IMR-90 (cell line): ENCODE results near the gene TENM4. TPM values are rescaled to one million over a fixed set of nuclear protein-coding genes. Genes with fewer than 3 reads are reported as not detected.

Source experiments
- ATAC-seq: fragments of 200-7000 bp; cut with Tn5 transposase; 2 replicates; pipeline ENCODE4 v1.9.1; 2020; ENCODE audit warnings: low read depth, mild to moderate bottlenecking, moderate library complexity
- BruUV-seq: library from RNA; stranded (reverse); fragments of 400-500 nt; replicated peaks from 2 replicates; lab custom pipeline; 2021; lab: Mats Ljungman, UMichigan
- CTCF ChIA-PET: fragments of 300-600 bp; formaldehyde crosslinking; extraction: SDS; loops from one replicate; lab custom pipeline; 2021; ENCODE audit warnings: antibody characterized with exemption; lab: Yijun Ruan, JAX
- POLR2A ChIA-PET: fragments of 300-600 bp; sonication (Branson Sonifier 250); formaldehyde crosslinking; loops from one replicate; lab custom pipeline; 2022; ENCODE audit warnings: antibody characterized with exemption; ENCODE audit not compliant: unreplicated experiment; lab: Charles Lee
- DNase-seq: peaks from one replicate; pipeline ENCODE4 v3.0.0; 2013
- H2AFZ ChIP-seq: replicated peaks from 2 replicates; pipeline ENCODE3; 2013; ENCODE audit warnings: low read length, mild to moderate bottlenecking; ENCODE audit not compliant: poor library complexity
- H2AK5ac ChIP-seq: 2 replicates; pipeline ENCODE4 v1.6.1; 2013; ENCODE audit warnings: low read depth, low read length, inconsistent platforms
- H2AK9ac ChIP-seq: replicated peaks from 2 replicates; pipeline ENCODE3; 2013; ENCODE audit warnings: mild to moderate bottlenecking, low read depth, low read length, moderate library complexity; ENCODE audit not compliant: poor library complexity
- H2BK120ac ChIP-seq: 2 replicates; pipeline ENCODE4 v1.6.1; 2013; ENCODE audit warnings: low read depth, low read length, inconsistent platforms
- H2BK15ac ChIP-seq: 3 replicates; pipeline ENCODE4 v1.6.1; 2013; ENCODE audit warnings: low read depth, low read length, inconsistent platforms
- H2BK20ac ChIP-seq: 2 replicates; pipeline ENCODE4 v1.6.1; 2013; ENCODE audit warnings: low read depth, mild to moderate bottlenecking, inconsistent platforms, low read length, moderate library complexity
- H2BK5ac ChIP-seq: 2 replicates; pipeline ENCODE4 v1.6.1; 2013; ENCODE audit warnings: mild to moderate bottlenecking, low read depth, low read length, inconsistent platforms; ENCODE audit not compliant: poor library complexity, severe bottlenecking
- H3K14ac ChIP-seq: replicated peaks from 2 replicates; pipeline ENCODE4 v1.6.1; 2013; ENCODE audit warnings: low read depth, low read length, inconsistent platforms
- H3K18ac ChIP-seq: 2 replicates; pipeline ENCODE4 v1.6.1; 2013; ENCODE audit warnings: low read depth, low read length, control low read depth
- H3K23ac ChIP-seq: 2 replicates; pipeline ENCODE4 v1.6.1; 2013; ENCODE audit warnings: low read depth, low read length, inconsistent platforms
- H3K27ac ChIP-seq: 2 replicates; pipeline ENCODE4 v1.5.1; 2013; ENCODE audit warnings: mild to moderate bottlenecking, control low read depth, low read length; ENCODE audit not compliant: insufficient read depth
- H3K27me3 ChIP-seq: 2 replicates; pipeline ENCODE4 v1.6.1; 2013; ENCODE audit warnings: low read length; ENCODE audit not compliant: control insufficient read depth, insufficient read depth
- H3K36me3 ChIP-seq: 2 replicates; pipeline ENCODE4 v1.6.1; 2013; ENCODE audit warnings: low read length, mixed read lengths; ENCODE audit not compliant: control insufficient read depth, insufficient read depth
- H3K4ac ChIP-seq: 2 replicates; pipeline ENCODE4 v1.6.1; 2013; ENCODE audit warnings: low read depth, low read length, inconsistent platforms
- H3K4me1 ChIP-seq: 2 replicates; pipeline ENCODE4 v1.6.1; 2013; ENCODE audit warnings: low read length, mixed read lengths; ENCODE audit not compliant: control insufficient read depth, insufficient read depth
- H3K4me2 ChIP-seq: 2 replicates; pipeline ENCODE4 v1.6.1; 2013; ENCODE audit warnings: low read depth, mild to moderate bottlenecking, control low read depth, low read length, moderate library complexity
- H3K4me3 ChIP-seq: 2 replicates; pipeline ENCODE4 v1.5.1; 2013; ENCODE audit warnings: low read depth, mild to moderate bottlenecking, control low read depth, low read length, moderate library complexity; ENCODE audit not compliant: insufficient read depth
- H3K56ac ChIP-seq: 2 replicates; pipeline ENCODE4 v1.6.1; 2013; ENCODE audit warnings: low read length, inconsistent platforms; ENCODE audit not compliant: insufficient read depth; ENCODE audit errors: extremely low read depth
- H3K79me1 ChIP-seq, 2 experiments: 2 replicates each; pipeline ENCODE4 v1.6.1; 2013; ENCODE audit warnings: low read length in 2 of 2, inconsistent platforms in 1 of 2, low read depth in 1 of 2
- H3K9ac ChIP-seq: 2 replicates; pipeline ENCODE4 v1.6.1; 2013; ENCODE audit warnings: low read depth, low read length, control low read depth
- H3K9me1 ChIP-seq: 2 replicates; pipeline ENCODE4 v1.6.1; 2013; ENCODE audit warnings: low read length, inconsistent platforms; ENCODE audit not compliant: insufficient read depth
- H3K9me3 ChIP-seq: 2 replicates; pipeline ENCODE4 v1.6.1; 2013; ENCODE audit warnings: low read length; ENCODE audit not compliant: control insufficient read depth, insufficient read depth
- H4K20me1 ChIP-seq: 2 replicates; pipeline ENCODE4 v1.6.1; 2013; ENCODE audit warnings: low read length, inconsistent platforms; ENCODE audit not compliant: insufficient read depth
- H4K5ac ChIP-seq: 2 replicates; pipeline ENCODE4 v1.6.1; 2013; ENCODE audit warnings: mild to moderate bottlenecking, low read depth, low read length, control low read depth
- H4K8ac ChIP-seq, 2 experiments: 2 replicates each; pipeline ENCODE4 v1.6.1; 2013; ENCODE audit warnings: low read depth in 2 of 2, low read length in 2 of 2, control low read depth in 1 of 2, inconsistent platforms in 1 of 2
- H4K91ac ChIP-seq: 2 replicates; pipeline ENCODE4 v1.6.1; 2013; ENCODE audit warnings: low read depth, low read length, inconsistent platforms; ENCODE audit not compliant: insufficient read depth
- FOS ChIP-seq: fragments of 150-350 bp; IDR thresholded peaks from 2 replicates; pipeline ENCODE4 v1.6.1; 2016; ENCODE audit warnings: low read depth, low read length
- POLR2A ChIP-seq: IDR thresholded peaks from 2 replicates; pipeline ENCODE4 v1.6.1; 2012; ENCODE audit warnings: mild to moderate bottlenecking, low read depth, low read length
- RCOR1 ChIP-seq: IDR thresholded peaks from 2 replicates; pipeline ENCODE4 v1.6.1; 2012; ENCODE audit warnings: mild to moderate bottlenecking, low read length, improper control_type of control experiment; ENCODE audit not compliant: insufficient replicate concordance
- RFX5 ChIP-seq: IDR thresholded peaks from 2 replicates; pipeline ENCODE4 v1.8.0; 2012; ENCODE audit warnings: low read depth, mild to moderate bottlenecking, low read length, moderate library complexity
- USF2 ChIP-seq: fragments of 150-350 bp; IDR thresholded peaks from 2 replicates; pipeline ENCODE4 v1.6.1; 2017; ENCODE audit warnings: mild to moderate bottlenecking, antibody characterized with exemption, low read length, low read depth
- WGBS, 2 experiments: methylation state at CpG; one replicate each; pipeline versions ENCODE4 v1.1.5 to v1.1.7; 2013; ENCODE audit warnings: missing lambda C conversion rate in 2 of 2; ENCODE audit not compliant: insufficient read length in 1 of 2; ENCODE audit errors: extremely low coverage in 2 of 2; 5-methylcytosine and 5-hydroxymethylcytosine counted together
- dilution Hi-C: fragments of 300-500 bp; cut with HindIII; formaldehyde crosslinking; loops from one replicate; pipeline ENCODE4 v1.14.3; 2018; ENCODE audit warnings: low sequenced_read_pairs; ENCODE audit not compliant: unreplicated experiment
- in situ Hi-C: fragments of 300-500 bp; cut with MboI; formaldehyde crosslinking; loops from 3 replicates; pipeline ENCODE4 v1.14.3; 2019; ENCODE audit warnings: low sequenced_read_pairs, inconsistent platforms, mixed read lengths
- intact Hi-C: fragments of 100-400 bp; cut with micrococcal nuclease; formaldehyde crosslinking; loops from 2 replicates; pipeline ENCODE4 v1.10.0; 2022
- polyA plus RNA-seq, 3 experiments: library from polyadenylated mRNA; depleted of rRNA; stranded (reverse); fragments of >200 nt; gene quantifications; 2 replicates each; pipeline ENCODE4 v1.2.3, GENCODE V29; 2012; ENCODE audit warnings: low replicate concordance in 1 of 3
- total RNA-seq: library from RNA; depleted of rRNA; stranded (reverse); fragments of >200 nt; gene quantifications from 2 replicates; pipeline ENCODE4 v1.2.3, GENCODE V29; 2012

TENM4 gene
- total and polyA plus RNA-seq, 2 of the 4 experiments (the other 2 are of a cell fraction), result 7.4 to 9.0 TPM

GRCh38 chr11:78657968-78658839 is 782.6 kb downstream of the TENM4 start (continued):
- no peak for TF ChIP-seq FOS

GRCh38 chr11:78657441-78657840 is 783.4 kb downstream of the TENM4 start:
- no peaks in the 10 kb centered on the region for H4K20me1 ChIP-seq
- H3K18ac ChIP-seq, result no peak overlapping the region
- H3K27me3 ChIP-seq, result no peaks in the 10 kb centered on the region
- no peak overlapping the region for H4K5ac ChIP-seq
- dilution Hi-C loops (no loop called here), in situ Hi-C loops (loop anchor here (10.0 kb wide), 1 partner anchor 437 kb away; no protein-coding TSS in a partner anchor), intact Hi-C loops (no loop called here)
- H2BK15ac ChIP-seq, result no peak overlapping the region
- H3K27ac ChIP-seq, result no peak overlapping the region
- ChIA-PET CTCF (no interaction called here), POLR2A (no interaction called here)
- TF ChIP-seq RFX5 (no peak), USF2 (no peak), POLR2A (no peak), RCOR1 (no peak)
- H3K9me3 ChIP-seq, result no peaks in the 10 kb centered on the region
- H3K79me1 ChIP-seq, result no peaks in the 10 kb centered on the region
- H3K14ac ChIP-seq, result no peak overlapping the region
- H2AK5ac ChIP-seq, result no peak overlapping the region
- BruUV-seq, result no TSS peak
- H2BK5ac ChIP-seq, result no peak overlapping the region
- H3K23ac ChIP-seq, result no peak overlapping the region
- no peak overlapping the region for H3K9ac ChIP-seq
- H4K91ac ChIP-seq, result no peak overlapping the region
- no CpG with 5 or more reads among the region's 4 CpGs for WGBS, 2 experiments
- DNase-seq, result no peak
- H2AFZ ChIP-seq, result no peak overlapping the region
- no peaks in the 10 kb centered on the region for H3K4me1 ChIP-seq
- no peak overlapping the region for H3K4ac ChIP-seq
- ATAC-seq, result no peak
- H2BK20ac ChIP-seq, result no peak overlapping the region
- no peak overlapping the region for H4K8ac ChIP-seq
- no peaks in the 10 kb centered on the region; the same call in 1 of the 2 replicates for H3K9me1 ChIP-seq
- no peak overlapping the region for H2BK120ac ChIP-seq
- H3K56ac ChIP-seq, result no peak overlapping the region
- peaks cover 7% of the 10 kb centered on the region; the same call in 1 of the 2 replicates for H3K36me3 ChIP-seq
- H3K4me3 ChIP-seq, result no peak overlapping the region
- H2AK9ac ChIP-seq, result no peak overlapping the region
- no peak overlapping the region for H3K4me2 ChIP-seq
